Inferior parietal cortex (tissue), 1 donor: ENCODE results near the gene MTR.

ENCODE experiments used
- DNase-seq: peaks from one replicate; pipeline ENCODE4 v3.0.0-alpha.2; 2016; ENCODE audit errors: extremely low spot score

The MTR gene

GRCh38 chr1:236774926-236775325 lies 20.2 kb upstream of the MTR start:
- DNase-seq, result no peak

DNA sequence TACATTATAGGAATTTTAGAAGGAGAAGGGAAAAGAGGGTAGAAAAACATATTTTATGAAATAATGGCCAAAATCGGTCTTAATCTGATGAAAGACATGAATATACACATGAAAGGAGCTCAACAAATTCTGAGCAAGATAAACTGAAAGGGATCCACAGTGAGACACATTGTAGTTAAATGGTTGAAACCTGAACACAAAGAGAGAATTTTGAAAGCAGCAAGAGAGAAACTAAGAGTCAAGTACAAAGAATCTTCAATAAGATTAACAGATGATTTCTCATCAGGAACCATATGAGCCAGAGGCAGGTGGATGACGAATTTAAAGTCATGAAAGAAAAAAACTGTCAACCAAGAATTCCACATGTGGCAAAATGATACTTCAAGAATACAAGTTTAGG lies 15.8 kb upstream of the MTR start:
- no peak for DNase-seq

DNA sequence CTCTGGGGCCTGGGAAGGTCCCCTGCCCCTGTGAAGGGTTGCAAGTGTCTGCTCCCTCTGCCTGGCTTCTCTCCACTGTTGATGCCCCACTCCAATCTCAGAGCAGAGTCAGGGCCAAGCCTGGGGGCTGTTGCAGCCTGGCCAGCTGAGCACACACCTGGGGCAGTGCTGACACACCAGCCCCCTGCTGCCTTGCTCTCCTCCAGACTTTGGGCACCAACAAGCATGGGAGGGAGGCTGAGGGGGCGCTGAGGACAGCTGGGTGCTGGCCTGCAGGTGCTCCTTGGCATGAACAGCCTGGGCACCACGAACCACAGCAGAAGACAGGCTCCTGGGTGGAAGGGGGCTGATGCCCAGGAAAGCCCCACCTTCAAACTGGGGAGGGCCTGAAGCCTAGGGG lies 9.6 kb upstream of the MTR start:
- no peak for DNase-seq

GRCh38 chr1:236786453-236786852 lies 8.6 kb upstream of the MTR start:
- DNase-seq, result no peak

DNA sequence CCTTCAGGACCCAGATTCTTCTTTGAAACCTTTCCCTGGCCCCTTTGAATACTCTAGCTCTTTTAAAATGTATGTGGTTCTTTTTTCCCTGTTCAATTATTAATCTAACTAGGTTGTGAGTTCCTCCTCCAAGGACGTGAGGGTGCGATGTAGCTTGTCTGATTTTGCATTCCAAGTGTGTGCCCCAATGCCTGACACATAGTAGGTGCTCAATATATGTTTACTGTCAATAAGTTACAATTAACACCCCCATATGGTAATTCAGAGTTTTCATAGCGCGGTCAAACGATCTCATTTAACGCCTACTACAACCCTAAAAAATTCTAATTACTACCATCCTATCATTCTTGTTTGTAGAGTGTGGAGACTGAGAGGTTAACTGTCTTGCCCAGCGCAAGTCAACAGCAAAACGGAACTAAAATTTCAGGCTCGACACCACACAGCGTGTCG lies 482 bp upstream of the MTR start:
- no peak for DNase-seq

DNA sequence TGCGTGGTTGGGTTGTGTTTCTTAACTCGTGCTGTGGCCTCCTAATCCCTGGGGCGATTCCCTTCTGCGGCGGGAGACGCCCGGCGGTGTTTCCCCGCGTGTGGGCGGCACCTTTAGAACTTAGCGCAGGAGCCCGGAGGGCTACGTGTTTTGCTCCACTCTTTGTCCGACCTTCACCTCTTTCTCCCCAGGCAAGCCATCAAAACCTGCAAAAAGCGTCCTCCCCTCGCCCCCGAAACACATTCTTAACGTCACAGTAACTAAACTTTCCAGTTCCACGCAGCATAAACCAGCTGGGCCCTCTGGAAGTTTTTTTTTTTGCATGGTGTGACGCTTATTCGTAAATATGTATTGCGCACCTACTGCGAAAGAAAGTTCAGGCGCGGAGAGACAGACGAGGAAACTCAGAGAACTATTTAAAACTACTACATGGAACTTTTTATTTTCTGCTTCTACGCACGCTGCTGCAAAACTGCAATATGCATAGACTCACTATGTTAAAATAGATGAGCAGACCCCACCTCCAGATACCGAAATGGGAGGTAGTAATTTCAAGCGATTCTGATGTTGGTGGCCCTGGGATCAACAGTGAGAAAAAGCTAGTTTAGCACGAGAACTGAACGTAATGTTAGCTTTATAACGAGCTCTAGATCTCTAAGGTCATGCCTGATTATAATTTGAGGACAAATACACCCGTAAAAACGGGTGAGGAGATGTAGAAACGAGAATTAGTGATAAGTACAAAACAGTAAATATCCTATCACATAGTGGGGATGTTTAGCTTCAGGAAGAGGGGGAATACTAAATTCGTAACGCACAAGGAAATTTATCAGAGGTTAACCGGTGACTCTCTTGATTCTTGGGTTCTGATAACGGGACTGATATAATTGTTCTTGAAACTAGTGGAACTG lies 920 bp downstream of the MTR start:
- DNase-seq, result peak; percentile 22

GRCh38 chr1:236799001-236799400 lies 3.9 kb downstream of the MTR start:
- DNase-seq, result no peak

- DNase-seq, result no peak
Observed at GRCh38 chr1:236800002-236800620, 5.0 kb downstream of the MTR start.

DNA sequence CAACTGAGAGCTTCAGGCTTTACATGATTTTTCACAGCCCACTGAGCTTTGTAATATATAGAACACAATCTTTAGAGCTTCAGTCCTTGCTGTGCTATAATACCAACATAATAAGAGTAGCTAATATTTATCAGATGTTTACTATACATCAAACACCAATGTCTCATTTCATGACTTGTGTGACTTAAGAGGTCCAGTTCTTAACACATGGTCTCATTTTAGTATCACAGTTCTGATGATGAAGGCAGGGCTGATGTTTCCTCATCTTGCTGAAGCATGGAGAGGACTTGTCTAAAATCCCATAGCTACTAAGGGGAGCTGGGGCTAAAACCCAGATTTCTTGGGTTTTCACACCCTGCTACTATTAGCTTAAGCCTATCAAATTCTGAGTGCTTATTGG lies 5.5 kb downstream of the MTR start:
- DNase-seq, result no peak

- DNase-seq, result no peak
Observed at GRCh38 chr1:236802264-236802663, 7.2 kb downstream of the MTR start.

- DNase-seq, result no peak
Observed at GRCh38 chr1:236806634-236807033, 11.5 kb downstream of the MTR start.

DNA sequence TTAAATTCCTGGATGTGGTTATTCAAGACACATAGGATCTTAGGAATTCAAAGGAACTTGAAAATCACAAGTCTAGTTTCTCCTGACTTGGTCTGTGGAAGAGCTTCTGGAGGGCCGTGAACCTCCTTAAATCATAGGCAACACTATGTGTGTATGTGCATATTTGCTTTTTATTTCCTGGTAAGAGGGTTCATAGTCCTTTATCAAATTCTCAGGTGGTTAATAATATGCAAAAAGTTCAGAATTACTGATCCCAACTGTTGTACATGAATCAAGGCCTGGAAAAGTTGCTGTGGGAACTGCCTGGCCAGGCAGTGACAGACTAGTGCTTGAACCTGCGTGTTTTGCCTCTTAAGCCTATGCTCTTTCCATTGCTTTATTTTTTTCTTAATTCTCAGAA lies 12.9 kb downstream of the MTR start:
- no peak for DNase-seq

DNA sequence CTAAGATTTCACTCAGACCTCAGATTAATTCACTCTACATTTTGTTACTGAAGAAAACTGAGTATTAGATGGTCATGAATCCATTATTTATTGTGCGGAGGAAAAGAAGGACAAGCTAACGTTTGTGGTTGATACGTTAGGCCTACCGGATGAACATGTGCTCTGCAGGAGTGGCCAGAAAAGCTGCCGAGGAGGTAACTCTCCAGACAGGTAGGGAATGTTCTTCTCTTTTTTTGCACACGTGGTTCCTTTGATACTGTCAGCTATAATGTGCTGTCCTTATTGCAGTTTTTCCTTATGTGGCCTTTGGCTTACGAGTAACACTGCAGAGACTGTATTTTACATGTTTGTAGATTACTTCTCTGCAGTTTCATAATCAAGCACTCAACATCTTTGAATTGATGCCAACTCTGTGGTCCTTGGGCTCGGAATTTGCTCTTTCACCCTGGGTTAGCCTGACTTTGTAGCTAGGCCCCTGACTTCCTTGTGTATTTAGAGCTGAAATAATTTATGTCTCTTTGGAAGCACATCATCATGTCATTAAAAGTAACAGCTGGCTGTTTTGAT lies 13.6 kb downstream of the MTR start:
- no peak for DNase-seq

DNA sequence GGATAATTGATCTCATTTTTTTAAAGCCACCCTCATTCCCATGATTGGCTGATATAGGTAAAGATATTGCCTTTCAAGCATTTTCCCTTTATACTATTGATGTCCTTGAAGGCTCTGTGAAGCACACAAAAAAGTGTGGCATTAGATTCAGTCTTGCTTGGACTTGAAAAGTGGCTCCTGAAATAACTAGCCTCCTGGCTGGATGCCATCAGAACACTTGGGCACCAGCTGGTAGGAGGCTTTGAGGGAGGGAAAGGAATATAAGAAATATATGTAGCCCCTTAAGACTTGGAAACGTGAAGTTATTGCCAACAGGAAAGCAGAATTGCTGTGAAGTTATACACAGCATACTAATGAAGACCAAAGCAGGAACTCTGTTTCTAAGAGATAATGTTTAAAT lies 14.1 kb downstream of the MTR start:
- peak; percentile 15 for DNase-seq

GRCh38 chr1:236810018-236810417 lies 14.9 kb downstream of the MTR start:
- DNase-seq, result no peak

DNA sequence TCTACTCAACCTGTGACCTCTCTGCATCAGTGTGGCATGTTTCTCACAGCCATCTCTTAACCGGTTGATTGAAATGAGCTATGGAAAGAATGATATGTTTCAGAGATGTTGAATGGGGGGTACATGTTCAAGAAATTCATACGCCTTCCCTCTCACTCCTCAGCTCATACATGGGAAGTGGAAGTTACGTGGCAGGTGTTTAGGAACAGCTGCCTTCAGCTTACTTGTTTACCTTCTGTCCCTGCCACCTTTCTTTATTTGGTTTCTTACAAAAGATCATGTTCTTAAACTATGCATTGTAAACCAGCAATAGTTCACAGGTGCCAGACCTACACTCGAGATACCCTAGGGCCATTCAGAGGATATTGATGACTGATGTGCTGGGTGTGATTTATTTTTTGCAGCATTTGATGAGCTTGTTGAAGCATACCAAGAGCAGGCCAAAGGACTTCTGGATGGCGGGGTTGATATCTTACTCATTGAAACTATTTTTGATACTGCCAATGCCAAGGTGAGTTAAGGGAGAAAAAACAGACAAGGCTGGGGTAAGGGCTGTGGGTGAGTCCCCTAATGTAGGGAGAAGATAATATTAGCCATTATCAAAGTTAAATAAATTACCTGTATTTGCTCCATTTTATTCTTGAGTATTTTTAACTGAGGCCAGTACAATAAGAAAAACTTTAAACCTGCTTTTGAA lies 17.4 kb downstream of the MTR start:
- no peak for DNase-seq

GRCh38 chr1:236815941-236816340 lies 20.8 kb downstream of the MTR start:
- DNase-seq, result no peak

GRCh38 chr1:236819856-236820255 lies 24.8 kb downstream of the MTR start:
- no peak for DNase-seq

DNA sequence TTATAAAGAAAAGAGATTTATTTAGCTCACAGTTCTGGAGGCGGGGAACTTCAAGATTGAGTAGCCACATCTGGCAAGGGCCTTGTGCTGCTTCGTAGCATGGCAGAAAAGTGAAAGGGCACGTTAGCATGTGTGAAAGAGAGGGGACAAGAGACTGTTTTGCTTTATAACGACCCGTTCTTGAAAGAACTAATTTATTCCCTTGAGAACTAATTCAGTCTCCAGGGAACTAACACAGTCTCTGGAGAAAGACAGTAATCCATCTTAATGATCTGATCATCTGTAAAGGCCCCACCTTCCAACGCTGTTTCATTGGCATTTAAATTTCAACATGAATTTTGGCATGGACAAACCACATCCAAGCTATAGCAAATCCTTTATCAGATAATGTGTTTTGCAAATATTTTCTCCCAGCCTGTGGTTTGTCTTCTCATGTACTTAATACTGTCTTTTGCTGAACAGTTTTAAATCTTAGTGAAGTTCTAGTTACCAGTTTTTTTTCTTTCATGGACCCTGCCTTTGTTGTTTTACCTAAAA lies 26.1 kb downstream of the MTR start:
- DNase-seq, result no peak

GRCh38 chr1:236823559-236823958 lies 28.5 kb downstream of the MTR start:
- no peak for DNase-seq

DNA sequence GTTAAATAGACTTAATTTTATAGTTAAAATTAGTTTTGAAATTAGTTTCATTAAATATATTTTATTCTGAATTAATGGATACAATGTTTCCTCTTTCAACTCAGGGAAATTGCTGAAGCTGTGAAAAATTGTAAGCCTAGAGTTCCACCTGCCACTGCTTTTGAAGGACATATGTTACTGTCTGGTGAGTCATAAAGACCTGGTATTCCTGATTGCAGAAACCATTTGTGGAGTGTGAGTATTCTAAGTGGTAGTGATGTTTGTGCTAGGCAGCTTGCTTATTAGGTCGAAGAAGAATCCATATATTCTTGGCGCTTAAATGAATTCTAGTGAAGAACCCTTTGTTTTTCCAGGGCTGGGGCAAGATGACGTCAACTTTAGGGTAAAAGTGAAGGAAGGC lies 34.0 kb downstream of the MTR start:
- DNase-seq, result no peak

DNA sequence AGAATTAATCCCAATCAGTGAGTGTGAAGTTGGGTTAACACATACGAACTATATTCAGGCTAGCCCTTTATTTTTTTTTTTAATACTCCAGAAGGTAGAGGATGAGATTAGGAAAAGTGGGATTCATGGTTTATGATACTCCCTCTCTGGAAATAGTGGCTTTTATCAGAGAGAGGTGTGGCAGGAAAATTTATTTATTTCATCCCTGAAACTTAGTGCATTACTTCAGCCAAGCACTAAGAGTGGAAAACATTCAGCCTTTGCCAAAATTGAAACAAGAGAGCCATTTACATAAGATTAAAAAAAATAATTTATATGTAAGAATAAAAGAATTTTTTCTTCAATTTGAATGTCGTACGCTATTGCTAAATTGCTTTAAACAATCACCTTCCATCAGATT lies 35.0 kb downstream of the MTR start:
- no peak for DNase-seq
